ENCODE results near the gene MPHOSPH6. TPM values are rescaled to one million over a fixed set of nuclear protein-coding genes. Genes with fewer than 3 reads are reported as not detected.

Gene MPHOSPH6
- total and polyA plus RNA-seq, 2 of the 8 experiments (the other 6 are each of a cell fraction or from before 2014, with no cell fraction given): 19.7 to 32.9 TPM

- H4K91ac ChIP-seq (replicated peaks; ENCODE audit: insufficient read length, low read length): no peak overlapping the region
- H2BK12ac ChIP-seq (ENCODE audit: low read depth, low read length): no peak overlapping the region
- no peak overlapping the region for H3K14ac ChIP-seq (ENCODE audit: insufficient read length)
- H3K23ac ChIP-seq (ENCODE audit: insufficient read length): no peak overlapping the region
- no peak overlapping the region for H2BK20ac ChIP-seq (ENCODE audit: low read length)
- H3K36me3 ChIP-seq (ENCODE audit: control insufficient read depth in 2 of 4, insufficient read depth in 4 of 4, low read length in 3 of 4): no peaks in the 10 kb centered on the region
- 0 out of 2 replicates have a peak overlapping the region, but pooled peaks have one; percentile 48 for H2AK5ac ChIP-seq (ENCODE audit: low read depth, low read length)
- H2BK120ac ChIP-seq (replicated peaks; ENCODE audit: low read depth, low read length): no peak overlapping the region
- no peaks in the 10 kb centered on the region for H4K20me1 ChIP-seq (replicated peaks in 1 of 2; ENCODE audit: control insufficient read depth in 1 of 2, insufficient read depth in 2 of 2, low read length in 2 of 2)
- no peaks in the 10 kb centered on the region for H3K27me3 ChIP-seq (replicated peaks in 1 of 4; ENCODE audit: control insufficient read depth in 3 of 4, extremely low read depth in 1 of 4, insufficient read depth in 3 of 4, low read length in 3 of 4)
- no peaks in the 10 kb centered on the region for H3K4me1 ChIP-seq (replicated peaks in 1 of 4; ENCODE audit: control insufficient read depth in 3 of 4, insufficient read depth in 4 of 4, low read length in 3 of 4)
- no peaks in the 10 kb centered on the region for H3K79me1 ChIP-seq (ENCODE audit: low read depth, low read length)
- H3K4me2 ChIP-seq (ENCODE audit: insufficient read depth in 1 of 2, low read depth in 2 of 2, low read length in 2 of 2): no peak overlapping the region
- no peak overlapping the region for H2BK15ac ChIP-seq (ENCODE audit: low read length)
- POLR2A ChIA-PET (ENCODE audit: partially characterized antibody): no interaction called here
- no peaks in the 10 kb centered on the region for H3K9me3 ChIP-seq (ENCODE audit: insufficient read depth in 2 of 2, low read depth in 1 of 2, low read length in 1 of 2)
- FAIRE-seq (no peak), DNase-seq (ENCODE audit: low read depth in 1 of 2, low spot score in 2 of 2) (no peak)
- no peaks in the 10 kb centered on the region for H3K79me2 ChIP-seq (ENCODE audit: control insufficient read depth in 1 of 2, insufficient read depth in 2 of 2, low read length in 2 of 2)
- no peak overlapping the region for H3K4me3 ChIP-seq (ENCODE audit: extremely low read depth in 1 of 4, insufficient read depth in 2 of 4, low read depth in 3 of 4, low read length in 4 of 4)
- no peak overlapping the region for H2BK5ac ChIP-seq (ENCODE audit: low read depth, low read length)
- no peak overlapping the region for H3K18ac ChIP-seq (ENCODE audit: extremely low read depth, low read length)
- H4K5ac ChIP-seq (ENCODE audit: insufficient read length, low read depth, low read length): no peak overlapping the region
- H4K8ac ChIP-seq (ENCODE audit: extremely low read depth, insufficient read depth, low read length): no peak overlapping the region
- 84% methylated on average over 2 of the region's 2 CpGs; no CpG with 5 or more reads in 1 of the 2 experiments for WGBS, 2 experiments (ENCODE audit: extremely low coverage in 1 of 2, insufficient coverage in 1 of 2, insufficient read length in 1 of 2, insufficient replicate concordance in 2 of 2, low coverage in 1 of 2, low lambda C conversion rate in 2 of 2, missing lambda C conversion rate in 1 of 2)
- TF ChIP-seq SUZ12 (IDR thresholded peaks at IDR 0.05; ENCODE audit: low read length) (no peak), NANOG (IDR thresholded peaks at IDR 0.05; ENCODE audit: insufficient read depth, low read depth, low read length, poor library complexity, severe bottlenecking) (no peak), RFX5 (IDR thresholded peaks at IDR 0.05; ENCODE audit: borderline replicate concordance, low read depth, low read length) (no peak), RBBP5 (IDR thresholded peaks at IDR 0.05; ENCODE audit: borderline replicate concordance, low read depth, low read length) (no peak), SIRT6 (IDR thresholded peaks at IDR 0.05; ENCODE audit: low read length) (no peak), TEAD4 (IDR thresholded peaks at IDR 0.05; ENCODE audit: low read depth, low read length) (no peak), BRCA1 (IDR thresholded peaks at IDR 0.05; ENCODE audit: low read depth, low read length) (no peak), ASH2L (IDR thresholded peaks at IDR 0.05; ENCODE audit: low read length) (no peak), BACH1 (IDR thresholded peaks at IDR 0.05; ENCODE audit: low read length) (no peak), SP2 (IDR thresholded peaks at IDR 0.05; ENCODE audit: low read length) (no peak), MAX (IDR thresholded peaks at IDR 0.05) (no peak), YY1 (IDR thresholded peaks at IDR 0.05; ENCODE audit: low read depth, low read length) (no peak), SRF (IDR thresholded peaks at IDR 0.05; ENCODE audit: low read depth, low read length) (no peak), EP300 (IDR thresholded peaks at IDR 0.05; ENCODE audit: borderline replicate concordance in 1 of 2, low read depth in 2 of 2, low read length in 2 of 2) (no peak)
- CTCF ChIA-PET (ENCODE audit: partially characterized antibody): no interaction called here
- H3K9ac ChIP-seq (replicated peaks in 1 of 4; ENCODE audit: extremely low read depth in 1 of 4, low read depth in 3 of 4, low read length in 3 of 4): no peak overlapping the region
- H3K56ac ChIP-seq (replicated peaks; ENCODE audit: insufficient read length, low read depth, low read length): no peak overlapping the region
- H2AFZ ChIP-seq (ENCODE audit: low read length): no peak overlapping the region
- H3K27ac ChIP-seq (ENCODE audit: low read depth, low read length): no peak overlapping the region
- H3K23me2 ChIP-seq (ENCODE audit: low read depth, low read length): no peaks in the 10 kb centered on the region
- no peak overlapping the region for H3K4ac ChIP-seq (replicated peaks; ENCODE audit: insufficient read length, low read depth, low read length)
Measured at GRCh38 chr16:82111944-82112343, 58.1 kb downstream of the MPHOSPH6 start.

Measured in H1 (cell line).